Activated CD4-positive, alpha-beta T cell treated with anti-CD3 and anti-CD28 coated beads, Interleukin-2, amount 50 U/mL, for 4 hours (primary cell): ENCODE data around the gene BABAM2.

ENCODE experiments used
- DNase-seq, 2 experiments: peaks; one replicate each; pipeline ENCODE4 v3.0.0-alpha.2; 2020

The BABAM2 gene

GRCh38 chr2:28336264-28336980 lies 445.9 kb downstream of the BABAM2 start:
- no peak for DNase-seq

GRCh38 chr2:28336982-28337627 lies 446.6 kb downstream of the BABAM2 start:
- DNase-seq: no peak

- no peak for DNase-seq
These were observed 447.7 kb downstream of the BABAM2 start for GRCh38 chr2:28338046-28338817.

GRCh38 chr2:28338831-28339321 lies 448.3 kb downstream of the BABAM2 start:
- DNase-seq: no peak

GRCh38 chr2:28339516-28340175 lies 449.1 kb downstream of the BABAM2 start:
- no peak for DNase-seq

GRCh38 chr2:28340312-28341202 lies 450.0 kb downstream of the BABAM2 start:
- no peak for DNase-seq

GRCh38 chr2:28341208-28341891 lies 450.8 kb downstream of the BABAM2 start:
- DNase-seq: no peak

GRCh38 chr2:28342081-28342967 lies 451.8 kb downstream of the BABAM2 start:
- DNase-seq: no peak

GRCh38 chr2:28343184-28343942 lies 452.8 kb downstream of the BABAM2 start:
- DNase-seq: no peak

GRCh38 chr2:28343971-28344715 lies 453.6 kb downstream of the BABAM2 start:
- no peak for DNase-seq

GRCh38 chr2:28344756-28345373 lies 454.3 kb downstream of the BABAM2 start:
- no peak for DNase-seq

GRCh38 chr2:28345619-28346018 lies 455.1 kb downstream of the BABAM2 start:
- no peak for DNase-seq

- DNase-seq: no peak
These were observed 456.1 kb downstream of the BABAM2 start for GRCh38 chr2:28346587-28346986.

- DNase-seq: no peak
These were observed 456.7 kb downstream of the BABAM2 start for GRCh38 chr2:28347193-28347592.

GRCh38 chr2:28347596-28347995 lies 457.1 kb downstream of the BABAM2 start:
- DNase-seq: no peak

GRCh38 chr2:28348149-28348567 lies 457.6 kb downstream of the BABAM2 start:
- DNase-seq: peak; percentile 44 to 45

GRCh38 chr2:28348921-28349320 lies 458.4 kb downstream of the BABAM2 start:
- no peak for DNase-seq

GRCh38 chr2:28349546-28350165 lies 459.1 kb downstream of the BABAM2 start:
- DNase-seq: no peak
